Measurements from ENCODE around the gene SLC29A3.

- TF ChIP-seq POLR2A (IDR thresholded peaks at IDR 0.05) = no peak
- no peak for TF ChIP-seq EP300 (IDR thresholded peaks at IDR 0.05)
Observed at GRCh38 chr10:71277914-71278665, 41.0 kb upstream of the SLC29A3 start.
